TTC549 (cell line): ENCODE measurements around the gene NTSR1.

ENCODE experiments used
- FAIRE-seq: peaks from 2 replicates; lab custom pipeline; 2012; peaks lifted over from hg19 to GRCh38; lab: Jason Lieb, UNC

Gene NTSR1

GRCh38 chr20:62741191-62741691 is 32.6 kb downstream of the NTSR1 start:
- FAIRE-seq = no peak

DNA sequence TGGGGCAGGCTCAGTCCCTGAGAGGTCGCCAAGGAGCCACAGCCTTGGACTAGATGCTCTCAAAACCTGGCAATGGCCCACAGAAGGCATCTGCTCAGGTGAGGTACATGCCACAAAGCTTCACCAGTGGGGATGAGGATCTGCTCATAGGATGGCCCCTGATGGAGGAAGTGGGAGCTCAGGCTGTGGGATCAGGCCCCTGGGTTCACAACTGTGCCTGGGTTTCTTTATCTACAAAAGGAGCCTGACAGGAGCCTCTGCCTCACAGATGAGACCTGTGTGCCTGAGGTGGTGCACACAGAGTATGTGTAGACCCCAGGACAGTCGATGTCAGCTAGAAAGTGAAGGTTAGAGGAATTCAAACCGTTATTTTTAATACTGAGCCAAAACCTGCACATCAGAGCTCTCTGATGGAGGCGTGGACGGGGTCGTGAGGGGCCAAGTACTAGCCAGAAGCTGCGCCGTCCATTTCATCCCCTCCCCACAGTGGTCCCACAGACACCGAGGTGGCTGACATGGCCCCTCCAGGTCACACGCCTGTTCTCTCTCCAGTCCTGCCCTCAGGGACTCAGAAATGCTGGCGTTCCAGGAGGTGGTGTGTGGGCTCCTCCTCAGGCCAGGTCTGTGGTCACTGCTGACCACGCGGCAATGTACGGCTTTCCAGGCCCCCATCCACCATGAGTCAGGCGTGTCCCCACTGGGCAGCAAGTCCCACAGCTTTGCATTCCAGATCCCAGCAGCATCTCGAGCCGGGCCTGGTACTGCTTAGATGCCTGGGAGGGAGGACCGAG is 33.3 kb downstream of the NTSR1 start:
- FAIRE-seq = no peak

DNA sequence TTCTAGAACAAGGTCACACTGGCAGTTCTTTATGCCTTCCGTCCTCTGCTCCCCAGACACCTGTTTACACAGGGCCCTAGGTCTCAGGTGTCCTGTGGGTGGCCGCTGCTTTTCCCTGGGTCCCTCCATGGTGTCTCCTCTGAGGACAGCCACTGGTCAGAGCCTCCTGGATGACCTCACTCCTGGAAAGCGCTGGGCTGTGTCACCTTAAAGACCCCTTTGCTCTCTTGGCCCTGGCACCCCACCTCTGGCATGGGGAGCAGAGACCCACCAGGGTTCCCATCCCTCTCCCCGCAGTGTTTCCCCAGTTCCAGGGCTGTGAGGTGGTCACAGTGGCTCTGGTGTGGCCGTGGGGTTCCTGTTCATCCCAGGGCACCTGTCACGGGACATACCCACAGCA is 33.9 kb downstream of the NTSR1 start:
- no peak for FAIRE-seq

DNA sequence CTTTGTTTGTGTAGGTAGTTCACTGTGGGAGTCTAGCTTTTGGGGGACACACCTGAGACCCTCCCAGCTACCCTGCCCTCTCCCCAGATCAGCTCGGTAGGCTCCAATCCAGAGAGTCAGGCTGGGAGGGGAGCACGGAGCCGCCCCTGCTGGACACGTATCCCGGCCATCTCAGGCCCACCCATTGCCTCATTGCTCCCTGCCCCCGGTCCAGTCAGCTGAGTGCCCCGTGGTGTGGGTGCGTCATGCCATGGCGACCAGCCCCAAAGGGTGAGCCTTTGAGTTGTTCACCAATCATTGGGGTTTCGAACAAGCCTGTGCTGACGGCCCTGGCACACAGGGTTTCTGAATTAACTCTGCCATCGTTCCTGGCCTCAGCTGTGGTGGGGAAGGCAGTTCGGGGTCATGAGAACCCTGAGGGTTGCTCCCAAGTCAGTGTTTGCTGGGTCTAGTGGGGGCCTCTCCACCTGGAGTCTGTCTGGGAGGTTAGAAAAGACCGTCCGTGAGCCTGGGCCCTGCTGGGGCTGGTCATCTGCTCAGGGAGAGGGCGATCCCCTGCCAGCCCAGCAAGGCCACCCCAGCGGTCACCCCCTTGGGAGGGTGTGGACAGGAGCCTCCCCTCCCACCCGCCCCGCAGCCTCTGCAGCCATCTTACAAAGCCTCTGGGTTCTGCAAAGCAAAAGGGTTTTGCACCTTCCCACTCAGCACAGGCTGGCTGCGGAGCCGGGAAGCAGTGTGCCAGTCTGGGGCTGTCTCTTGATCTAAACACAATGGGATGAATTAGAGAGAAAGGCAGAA is 34.5 kb downstream of the NTSR1 start:
- no peak for FAIRE-seq

DNA sequence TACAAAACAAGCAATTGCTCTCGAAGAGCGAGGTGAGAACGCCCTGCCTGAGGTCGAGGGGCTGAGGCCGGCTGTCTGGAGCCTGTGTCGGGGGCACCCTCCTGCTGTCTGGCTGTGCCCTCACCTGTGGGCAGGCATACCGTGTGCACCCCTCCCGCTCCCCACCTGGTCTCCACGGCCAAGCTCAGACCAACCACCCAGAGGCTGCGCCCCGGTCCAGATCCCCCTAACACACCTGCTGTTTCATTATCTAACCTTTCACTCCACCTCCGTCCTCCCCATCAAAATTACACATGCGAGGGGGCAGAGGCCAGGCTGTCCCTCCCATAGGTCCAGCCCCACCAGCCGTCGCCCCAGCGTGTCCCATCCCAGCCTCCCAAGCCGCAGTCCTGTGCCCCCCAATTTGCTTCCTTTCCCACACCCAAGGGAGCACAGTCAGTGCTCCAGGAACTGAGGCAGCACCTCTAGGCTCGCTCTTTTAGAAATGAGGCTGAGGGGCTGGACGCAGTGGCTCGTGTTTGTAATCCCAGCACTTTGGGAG is 35.2 kb downstream of the NTSR1 start:
- no peak for FAIRE-seq

DNA sequence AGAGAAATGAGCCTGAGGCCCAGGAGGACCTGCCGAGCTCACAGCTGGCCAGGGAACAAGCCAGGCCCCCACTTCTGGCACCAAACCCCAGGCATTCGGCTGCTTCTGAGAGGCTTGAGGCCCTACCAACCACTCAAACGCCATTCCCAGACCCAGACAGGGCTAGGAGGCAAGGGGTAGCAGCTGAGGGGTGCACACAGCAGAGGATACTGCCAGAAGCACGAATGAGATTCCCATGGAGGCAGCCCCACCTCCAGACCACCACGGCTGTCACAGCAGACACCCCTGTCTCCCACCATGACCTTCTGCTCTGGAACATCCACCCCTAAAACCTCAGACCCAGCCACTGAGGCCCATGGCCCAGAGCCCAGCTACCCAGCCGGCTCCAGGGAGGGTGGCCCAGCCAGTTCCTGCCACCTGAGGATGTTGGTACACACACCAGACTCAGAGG is 36.1 kb downstream of the NTSR1 start:
- no peak for FAIRE-seq

DNA sequence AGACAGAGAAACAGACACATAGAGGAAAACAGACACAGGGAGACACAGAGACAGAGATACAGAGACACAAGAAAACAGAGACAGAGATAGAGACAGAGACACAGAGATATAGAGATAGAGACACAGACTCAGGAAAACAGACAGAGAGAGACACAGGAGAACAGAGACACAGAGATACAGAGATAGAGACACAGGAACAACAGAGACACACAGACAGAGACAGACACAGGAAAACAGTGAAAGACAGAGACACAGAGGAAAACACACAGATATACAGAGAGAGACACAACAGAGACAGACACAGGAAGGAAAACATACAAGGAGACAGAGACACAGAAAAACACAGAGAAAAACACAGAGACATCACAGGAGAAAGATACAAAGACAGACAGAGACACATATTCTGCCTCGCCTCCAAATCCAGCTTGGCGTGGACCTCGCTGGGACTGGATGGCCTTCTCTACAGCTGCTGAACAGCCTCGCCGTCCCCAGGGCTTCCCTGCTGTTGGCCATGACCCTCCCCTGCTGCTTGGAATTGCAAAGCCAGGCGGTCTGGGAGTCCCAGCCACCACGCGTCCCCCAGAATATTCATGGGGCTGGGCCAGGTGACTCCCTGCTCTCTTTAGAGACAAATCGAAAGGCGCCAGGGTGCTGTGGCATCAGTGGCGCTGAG is 36.8 kb downstream of the NTSR1 start:
- no peak for FAIRE-seq

GRCh38 chr20:62745952-62746288 is 37.3 kb downstream of the NTSR1 start:
- no peak for FAIRE-seq

DNA sequence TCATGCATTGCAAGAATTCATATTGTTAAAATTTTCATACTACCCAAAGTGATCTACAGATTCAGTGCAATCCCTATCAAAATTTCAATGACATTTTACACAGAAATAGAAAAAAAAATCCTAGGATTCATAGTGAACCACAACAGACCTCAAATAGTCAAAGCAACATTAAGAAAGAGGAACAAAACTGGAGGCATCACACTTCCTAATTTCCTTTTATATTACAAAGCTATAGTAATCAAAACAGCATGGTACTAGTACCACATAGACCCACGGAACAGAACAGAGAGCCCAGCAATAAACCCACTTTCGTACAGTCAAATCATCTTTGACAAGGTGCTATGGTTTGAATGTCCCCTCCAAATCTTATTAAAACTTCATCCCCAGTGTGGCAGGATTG is 39.7 kb downstream of the NTSR1 start:
- FAIRE-seq = no peak

DNA sequence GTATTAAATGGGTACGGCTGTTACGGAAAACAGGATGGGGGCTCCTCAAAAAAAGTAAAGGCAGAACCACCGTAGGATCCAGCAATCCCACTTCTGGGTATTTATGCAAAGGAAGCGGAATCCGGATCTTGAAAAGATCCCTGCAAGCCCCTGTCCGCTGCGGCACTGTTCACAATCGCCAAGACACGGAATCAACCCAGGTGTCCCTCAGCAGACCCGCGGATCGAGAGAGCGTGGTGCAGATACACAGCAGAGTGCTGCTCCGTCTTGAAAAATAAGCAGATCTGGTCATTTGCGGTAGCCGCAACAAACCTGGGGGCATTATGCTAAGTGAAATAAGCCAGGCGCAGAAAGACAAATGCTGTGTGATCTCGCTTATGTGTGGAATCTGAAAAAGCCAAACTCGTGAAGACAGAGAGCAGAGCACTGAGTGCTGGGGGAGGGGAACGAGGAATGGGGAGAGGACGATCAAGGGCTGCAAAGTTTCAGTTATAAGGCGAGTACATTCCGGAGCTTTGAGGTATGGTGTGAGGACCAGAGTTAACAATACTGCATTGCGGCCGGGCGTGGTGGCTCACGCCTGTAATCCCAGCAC is 41.3 kb downstream of the NTSR1 start:
- FAIRE-seq = no peak

- no peak for FAIRE-seq
These were observed 43.0 kb downstream of the NTSR1 start for GRCh38 chr20:62751551-62752150.

DNA sequence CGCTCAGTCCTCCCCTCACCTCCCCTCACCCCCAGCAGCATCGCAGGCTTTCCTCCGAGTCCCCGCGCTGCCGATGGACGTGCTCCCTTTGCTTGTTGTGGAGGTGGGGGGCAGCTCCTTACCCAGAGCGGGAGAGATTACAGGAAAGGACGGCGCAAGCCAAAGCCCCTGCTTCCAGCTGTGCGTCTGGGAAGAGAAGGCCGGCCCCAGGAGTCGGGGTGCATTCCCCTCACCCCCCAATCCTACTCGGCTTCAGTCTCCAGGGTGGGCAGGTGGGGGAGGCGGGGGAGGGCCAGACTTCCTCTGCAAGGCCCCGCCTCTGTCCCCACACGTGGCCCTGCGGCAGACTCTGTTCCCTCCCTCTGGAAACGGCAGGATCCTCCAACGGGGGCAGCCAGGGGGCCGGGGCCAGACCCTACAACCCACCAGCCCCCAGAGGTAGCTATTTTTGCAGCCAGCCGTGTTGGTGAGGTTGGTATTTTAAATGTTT is 43.6 kb downstream of the NTSR1 start:
- FAIRE-seq = no peak

- no peak for FAIRE-seq
These were observed 44.2 kb downstream of the NTSR1 start for GRCh38 chr20:62752671-62753501.

- no peak for FAIRE-seq
These were observed 45.0 kb downstream of the NTSR1 start for GRCh38 chr20:62753626-62754025.

- FAIRE-seq = no peak
These were observed 45.7 kb downstream of the NTSR1 start for GRCh38 chr20:62754122-62754990.

GRCh38 chr20:62754991-62755356 is 46.3 kb downstream of the NTSR1 start:
- FAIRE-seq = no peak

- FAIRE-seq = no peak
These were observed 47.4 kb downstream of the NTSR1 start for GRCh38 chr20:62755817-62756724.

DNA sequence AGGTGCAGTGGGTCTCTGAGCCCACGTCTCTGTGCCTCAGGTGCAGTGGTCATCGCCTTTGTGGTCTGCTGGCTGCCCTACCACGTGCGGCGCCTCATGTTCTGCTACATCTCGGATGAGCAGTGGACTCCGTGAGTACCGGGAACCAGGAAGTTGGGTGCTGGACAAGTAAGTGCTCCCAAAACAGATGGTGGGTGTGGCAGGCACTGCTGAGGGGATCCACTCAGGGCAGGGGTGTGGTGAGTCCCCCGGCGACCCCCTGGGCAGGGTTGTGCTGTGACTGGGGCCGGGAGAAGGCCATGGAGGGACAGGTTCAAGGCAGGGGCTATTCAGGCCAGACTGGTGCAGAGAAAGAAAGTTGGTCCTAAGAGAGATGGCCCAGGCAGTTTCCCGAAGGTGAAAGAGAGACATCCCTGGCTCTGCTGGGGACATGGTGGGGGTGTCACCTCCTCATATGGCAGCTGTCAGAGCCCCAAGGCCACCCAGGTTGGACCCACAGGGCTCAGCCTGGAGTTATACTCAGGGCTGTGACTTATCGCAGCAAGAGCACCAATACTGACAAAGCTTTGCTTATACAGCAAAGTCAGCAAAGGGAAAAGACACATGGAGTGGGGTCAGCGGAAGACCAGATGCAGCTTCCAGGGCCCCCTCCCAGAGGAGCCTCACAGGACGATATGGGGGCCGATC is 49.7 kb downstream of the NTSR1 start:
- no peak for FAIRE-seq
